SU-DHL-6 (cell line): ENCODE measurements around the gene TMPRSS11E.
"Not testable (repeated sequence)": the region's sequence is repeated elsewhere in the genome, so short reads cannot be mapped to it uniquely, and the experiment has no call there.

Source experiments
- H2AFZ ChIP-seq: fragments of 200-600 bp; sonication (generic); 2 replicates; pipeline ENCODE4 v1.6.1; 2014; ENCODE audit warnings: low read depth, mild to moderate bottlenecking, moderate library complexity, mixed read lengths, antibody characterized with exemption, low read length; ENCODE audit not compliant: severe bottlenecking
- H3F3A ChIP-seq: fragments of 200-600 bp; shearing (Covaris generic); 2 replicates; pipeline ENCODE4 v1.6.0; 2016; ENCODE audit warnings: antibody characterized with exemption, mild to moderate bottlenecking; ENCODE audit not compliant: insufficient read depth
- H3K27ac ChIP-seq: fragments of 200-600 bp; sonication (generic); 2 replicates; pipeline ENCODE4 v1.5.1; 2016; ENCODE audit warnings: low read depth, mild to moderate bottlenecking, low read length, moderate library complexity, mixed read lengths
- H3K27me3 ChIP-seq: fragments of 200-600 bp; sonication (generic), shearing (Covaris generic); 2 replicates; pipeline ENCODE4 v1.6.0; 2014; ENCODE audit warnings: mild to moderate bottlenecking, low read length
- H3K36me3 ChIP-seq: fragments of 200-600 bp; sonication (generic); 2 replicates; pipeline ENCODE4 v1.6.1; 2014; ENCODE audit warnings: mild to moderate bottlenecking, low read length, mixed read lengths
- H3K4me2 ChIP-seq: fragments of 300-600, 200-600 bp; shearing (Covaris generic), sonication (generic); 2 replicates; pipeline ENCODE4 v1.6.0; 2014; ENCODE audit warnings: low read length, low read depth, mild to moderate bottlenecking; ENCODE audit not compliant: poor library complexity, severe bottlenecking
- H3K4me3 ChIP-seq: fragments of 200-600 bp; sonication (generic); 2 replicates; pipeline ENCODE4 v1.5.1; 2014; ENCODE audit warnings: antibody characterized with exemption, low read length, mild to moderate bottlenecking, mixed read lengths; ENCODE audit not compliant: insufficient read depth, poor library complexity, severe bottlenecking
- H3K79me2 ChIP-seq: fragments of 200-600 bp; sonication (generic); 2 replicates; pipeline ENCODE4 v1.6.1; 2014; ENCODE audit warnings: mild to moderate bottlenecking, low read length, moderate library complexity; ENCODE audit not compliant: insufficient read depth
- H3K9ac ChIP-seq: fragments of 200-600 bp; sonication (generic); 2 replicates; pipeline ENCODE4 v1.7.0; 2014; ENCODE audit warnings: mild to moderate bottlenecking, low read length
- H3K9me2 ChIP-seq: fragments of 200-600 bp; sonication (generic); replicated peaks from 2 replicates; pipeline ENCODE4 v1.6.1; 2014; ENCODE audit warnings: low read length; ENCODE audit not compliant: insufficient read depth
- H3K9me3 ChIP-seq: fragments of 200-600 bp; sonication (generic); 2 replicates; pipeline ENCODE4 v1.6.1; 2014; ENCODE audit warnings: low read length, mixed read lengths; ENCODE audit not compliant: insufficient read depth
- H4K20me1 ChIP-seq: fragments of 200-600 bp; sonication (generic); 2 replicates; pipeline ENCODE4 v1.6.1; 2014; ENCODE audit warnings: low read depth, mild to moderate bottlenecking, antibody characterized with exemption, low read length, moderate library complexity, mixed read lengths
- EZH2phosphoT487 ChIP-seq: fragments of 200-600 bp; sonication (generic), shearing (Covaris generic); conservative IDR thresholded peaks from 2 replicates; pipeline ENCODE4 v1.6.1; 2018; ENCODE audit warnings: mild to moderate bottlenecking, antibody characterized with exemption, low read length, moderate library complexity, mixed read lengths
- TF ChIP-seq, protein P1 (sequence below): fragments of 200-600 bp; sonication (generic); IDR thresholded peaks from one replicate; pipeline ENCODE4 v1.5.1; 2017; ENCODE audit warnings: antibody characterized with exemption, mild to moderate bottlenecking, low read length, moderate library complexity; ENCODE audit not compliant: insufficient read depth, poor library complexity, severe bottlenecking

TMPRSS11E gene

DNA sequence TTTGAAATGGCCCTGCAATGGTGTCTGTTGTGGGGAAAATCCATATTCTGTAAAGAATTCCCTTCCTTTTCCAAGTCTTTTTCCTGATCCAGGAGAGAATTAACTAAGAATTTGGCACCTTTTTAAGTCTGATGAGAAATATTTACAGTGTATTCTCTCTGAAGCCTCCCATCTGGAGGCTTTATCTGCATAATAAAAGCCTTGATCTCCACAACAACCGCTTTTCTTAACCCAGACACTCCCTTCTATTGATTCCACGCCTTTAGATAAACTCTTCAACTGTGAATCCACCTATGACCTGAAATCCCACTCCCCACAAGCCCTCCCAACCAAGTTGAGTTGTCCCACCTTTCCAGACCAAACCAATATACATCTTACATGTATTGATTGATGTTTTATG, 43.1 kb upstream of the TMPRSS11E start:
- TF ChIP-seq EZH2phosphoT487: no peak
- TF ChIP-seq, protein P1, sequence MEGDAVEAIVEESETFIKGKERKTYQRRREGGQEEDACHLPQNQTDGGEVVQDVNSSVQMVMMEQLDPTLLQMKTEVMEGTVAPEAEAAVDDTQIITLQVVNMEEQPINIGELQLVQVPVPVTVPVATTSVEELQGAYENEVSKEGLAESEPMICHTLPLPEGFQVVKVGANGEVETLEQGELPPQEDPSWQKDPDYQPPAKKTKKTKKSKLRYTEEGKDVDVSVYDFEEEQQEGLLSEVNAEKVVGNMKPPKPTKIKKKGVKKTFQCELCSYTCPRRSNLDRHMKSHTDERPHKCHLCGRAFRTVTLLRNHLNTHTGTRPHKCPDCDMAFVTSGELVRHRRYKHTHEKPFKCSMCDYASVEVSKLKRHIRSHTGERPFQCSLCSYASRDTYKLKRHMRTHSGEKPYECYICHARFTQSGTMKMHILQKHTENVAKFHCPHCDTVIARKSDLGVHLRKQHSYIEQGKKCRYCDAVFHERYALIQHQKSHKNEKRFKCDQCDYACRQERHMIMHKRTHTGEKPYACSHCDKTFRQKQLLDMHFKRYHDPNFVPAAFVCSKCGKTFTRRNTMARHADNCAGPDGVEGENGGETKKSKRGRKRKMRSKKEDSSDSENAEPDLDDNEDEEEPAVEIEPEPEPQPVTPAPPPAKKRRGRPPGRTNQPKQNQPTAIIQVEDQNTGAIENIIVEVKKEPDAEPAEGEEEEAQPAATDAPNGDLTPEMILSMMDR: no peak
- Histone ChIP-seq H2AFZ (no peak overlapping the region), H3K9me3 (no peaks in the 10 kb centered on the region), H3K36me3 (no peaks in the 10 kb centered on the region), H3K79me2 (no peaks in the 10 kb centered on the region), H3K9ac (no peak overlapping the region), H3K4me3 (no peak overlapping the region), H3K27me3 (no peaks in the 10 kb centered on the region), H3K4me2 (no peak overlapping the region), H3K9me2 (no peaks in the 10 kb centered on the region), H4K20me1 (no peaks in the 10 kb centered on the region), H3F3A (no peaks in the 10 kb centered on the region), H3K27ac (no peak overlapping the region)

GRCh38 chr4:68405718-68406478, 41.4 kb upstream of the TMPRSS11E start:
- not testable (repeated sequence) for H3K27me3 ChIP-seq, H3K27ac ChIP-seq, H3K9ac ChIP-seq, H3K9me3 ChIP-seq, H3K9me2 ChIP-seq, H4K20me1 ChIP-seq, H3K79me2 ChIP-seq, H3K36me3 ChIP-seq, H3F3A ChIP-seq, H3K4me3 ChIP-seq, H3K4me2 ChIP-seq, H2AFZ ChIP-seq

DNA sequence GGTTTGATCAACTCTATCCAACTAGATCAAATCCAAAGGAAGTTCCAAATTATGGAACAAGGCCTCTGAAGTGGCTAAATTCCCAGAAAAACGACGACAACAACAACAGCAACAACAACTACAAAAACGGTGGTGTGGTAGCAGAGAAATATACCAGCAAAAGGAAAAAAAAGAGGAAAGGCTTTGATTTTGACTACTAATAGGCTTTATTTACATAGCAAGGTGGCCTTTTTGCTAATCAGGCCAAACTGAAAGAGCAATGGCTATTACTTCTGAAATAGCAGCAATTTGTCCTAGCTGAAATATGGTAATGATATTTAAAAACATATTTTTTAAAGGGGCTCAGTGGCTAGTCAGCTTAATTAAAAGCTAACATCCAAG, 40.8 kb upstream of the TMPRSS11E start:
- TF ChIP-seq, protein P1: no peak
- TF ChIP-seq EZH2phosphoT487: no peak
- Histone ChIP-seq H3K9me2 (no peaks in the 10 kb centered on the region), H3K27ac (no peak overlapping the region), H3K36me3 (no peaks in the 10 kb centered on the region), H3K4me3 (no peak overlapping the region), H3K27me3 (no peaks in the 10 kb centered on the region), H3K79me2 (no peaks in the 10 kb centered on the region), H4K20me1 (no peaks in the 10 kb centered on the region), H3K4me2 (no peak overlapping the region), H3K9ac (no peak overlapping the region), H3F3A (no peaks in the 10 kb centered on the region), H3K9me3 (no peaks in the 10 kb centered on the region), H2AFZ (no peak overlapping the region)

- H3K36me3 ChIP-seq, H3K79me2 ChIP-seq, H3K4me2 ChIP-seq, H2AFZ ChIP-seq, H4K20me1 ChIP-seq, H3K9me3 ChIP-seq, H3K4me3 ChIP-seq, H3K9me2 ChIP-seq, H3K9ac ChIP-seq, H3K27me3 ChIP-seq, H3F3A ChIP-seq, H3K27ac ChIP-seq: not testable (repeated sequence)
These were observed 40.0 kb upstream of the TMPRSS11E start for GRCh38 chr4:68407015-68407867.
